MM.1S (cell line): ENCODE measurements around the gene CRB1.

Experiments used
- CTCF ChIP-seq: fragments of 300-600 bp; sonication (generic); IDR thresholded peaks from 2 replicates; pipeline ENCODE4 v1.5.1; 2016; ENCODE audit warnings: antibody characterized with exemption, low read length, mixed read lengths
- EZH2phosphoT487 ChIP-seq: fragments of 300-600 bp; sonication (generic); IDR thresholded peaks from 2 replicates; pipeline ENCODE4 v1.6.1; 2018; ENCODE audit warnings: antibody characterized with exemption, low read length

- TF ChIP-seq CTCF (no peak), EZH2phosphoT487 (no peak)
Observed at GRCh38 chr1:197462539-197462938, 194.5 kb downstream of the CRB1 start.
